ENCODE measurements around the gene PNPLA1.

Gene PNPLA1

GRCh38 chr6:36331381-36331780, 61.5 kb downstream of the PNPLA1 start:
- CTCF ChIA-PET = no interaction called here
- POLR2A ChIA-PET = interaction anchor here (1.5 kb wide), 1 partner anchor 9 kb away, joined by 5 read pairs; no protein-coding TSS in a partner anchor
- DNase-seq (ENCODE audit: extremely low spot score) = no peak
- TF ChIP-seq LEF1 (IDR thresholded peaks at IDR 0.05; ENCODE audit: borderline replicate concordance) (no peak), NFRKB (IDR thresholded peaks at IDR 0.05) (no peak), BHLHE40 (IDR thresholded peaks at IDR 0.05; ENCODE audit: borderline replicate concordance) (no peak), CTBP1 (IDR thresholded peaks at IDR 0.05; ENCODE audit: borderline replicate concordance) (no peak), ELF4 (IDR thresholded peaks at IDR 0.05) (no peak), ZNF384 (IDR thresholded peaks at IDR 0.05) (no peak), TARDBP (IDR thresholded peaks at IDR 0.05) (no peak), ARNT (IDR thresholded peaks at IDR 0.05) (no peak), HDGF (IDR thresholded peaks at IDR 0.05; ENCODE audit: borderline replicate concordance) (no peak), SUZ12 (IDR thresholded peaks at IDR 0.05) (no peak), L3MBTL2 (conservative IDR thresholded peaks at IDR 0.05) (no peak), FOXM1 (IDR thresholded peaks at IDR 0.05; ENCODE audit: borderline replicate concordance) (no peak)
- TF ChIP-seq, protein P1, sequence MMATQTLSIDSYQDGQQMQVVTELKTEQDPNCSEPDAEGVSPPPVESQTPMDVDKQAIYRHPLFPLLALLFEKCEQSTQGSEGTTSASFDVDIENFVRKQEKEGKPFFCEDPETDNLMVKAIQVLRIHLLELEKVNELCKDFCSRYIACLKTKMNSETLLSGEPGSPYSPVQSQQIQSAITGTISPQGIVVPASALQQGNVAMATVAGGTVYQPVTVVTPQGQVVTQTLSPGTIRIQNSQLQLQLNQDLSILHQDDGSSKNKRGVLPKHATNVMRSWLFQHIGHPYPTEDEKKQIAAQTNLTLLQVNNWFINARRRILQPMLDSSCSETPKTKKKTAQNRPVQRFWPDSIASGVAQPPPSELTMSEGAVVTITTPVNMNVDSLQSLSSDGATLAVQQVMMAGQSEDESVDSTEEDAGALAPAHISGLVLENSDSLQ (IDR thresholded peaks at IDR 0.05) = no peak

DNA sequence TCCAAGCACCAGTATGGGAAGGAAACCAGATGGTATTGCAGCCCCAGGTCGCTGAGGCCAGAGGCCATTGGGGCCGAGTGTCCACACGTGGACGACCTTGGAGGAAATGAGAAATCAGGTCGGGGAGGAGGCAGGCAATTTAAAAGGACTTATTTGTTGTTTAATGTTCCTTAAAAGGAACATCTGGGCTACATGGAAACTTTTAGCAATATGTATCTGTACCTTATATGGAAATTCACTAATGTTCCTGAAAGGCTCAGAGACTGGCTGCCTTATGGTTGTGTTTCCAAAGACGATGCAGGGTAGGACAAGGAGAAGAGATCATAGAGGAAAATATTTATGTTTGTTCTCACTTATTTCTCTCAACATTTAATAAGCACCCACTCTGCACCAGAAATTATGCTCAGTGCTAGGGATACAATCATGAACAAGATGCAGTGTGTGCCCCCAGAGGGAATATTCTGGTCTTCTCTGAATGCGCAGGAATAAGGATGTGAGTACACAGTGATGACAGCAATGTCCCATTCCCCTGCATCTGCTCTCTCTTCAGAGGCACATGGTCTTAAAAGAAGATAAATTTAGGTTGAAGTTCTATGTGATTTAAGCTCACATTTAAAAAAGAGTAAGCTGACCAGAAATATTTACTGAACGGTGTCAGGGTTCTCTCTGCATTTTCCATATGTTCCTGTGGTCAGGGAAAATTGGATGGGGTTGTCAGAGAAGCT, 63.5 kb downstream of the PNPLA1 start:
- TF ChIP-seq ELF4 (IDR thresholded peaks at IDR 0.05) (no peak), LEF1 (IDR thresholded peaks at IDR 0.05; ENCODE audit: borderline replicate concordance) (no peak), ZNF384 (IDR thresholded peaks at IDR 0.05) (no peak), BHLHE40 (IDR thresholded peaks at IDR 0.05; ENCODE audit: borderline replicate concordance) (no peak), FOXA1 (IDR thresholded peaks at IDR 0.05) (no peak), CTBP1 (IDR thresholded peaks at IDR 0.05; ENCODE audit: borderline replicate concordance) (no peak), ARNT (IDR thresholded peaks at IDR 0.05) (no peak), TARDBP (IDR thresholded peaks at IDR 0.05) (no peak), FOXM1 (IDR thresholded peaks at IDR 0.05; ENCODE audit: borderline replicate concordance) (no peak), HDGF (IDR thresholded peaks at IDR 0.05; ENCODE audit: borderline replicate concordance) (no peak), NFRKB (IDR thresholded peaks at IDR 0.05) (no peak), L3MBTL2 (conservative IDR thresholded peaks at IDR 0.05) (no peak), SUZ12 (IDR thresholded peaks at IDR 0.05) (no peak), SP1 (IDR thresholded peaks at IDR 0.05) (no peak)
- TF ChIP-seq, protein P1 (IDR thresholded peaks at IDR 0.05) = no peak
- POLR2A ChIA-PET = interaction anchor here (1.3 kb wide), 1 partner anchor 13 kb away, joined by 5 read pairs; no protein-coding TSS in a partner anchor
- no peak for DNase-seq (ENCODE audit: extremely low spot score)
- CTCF ChIA-PET = interaction anchor here (1.1 kb wide), 1 partner anchor 13 kb away, joined by 4 read pairs; no protein-coding TSS in a partner anchor

DNA sequence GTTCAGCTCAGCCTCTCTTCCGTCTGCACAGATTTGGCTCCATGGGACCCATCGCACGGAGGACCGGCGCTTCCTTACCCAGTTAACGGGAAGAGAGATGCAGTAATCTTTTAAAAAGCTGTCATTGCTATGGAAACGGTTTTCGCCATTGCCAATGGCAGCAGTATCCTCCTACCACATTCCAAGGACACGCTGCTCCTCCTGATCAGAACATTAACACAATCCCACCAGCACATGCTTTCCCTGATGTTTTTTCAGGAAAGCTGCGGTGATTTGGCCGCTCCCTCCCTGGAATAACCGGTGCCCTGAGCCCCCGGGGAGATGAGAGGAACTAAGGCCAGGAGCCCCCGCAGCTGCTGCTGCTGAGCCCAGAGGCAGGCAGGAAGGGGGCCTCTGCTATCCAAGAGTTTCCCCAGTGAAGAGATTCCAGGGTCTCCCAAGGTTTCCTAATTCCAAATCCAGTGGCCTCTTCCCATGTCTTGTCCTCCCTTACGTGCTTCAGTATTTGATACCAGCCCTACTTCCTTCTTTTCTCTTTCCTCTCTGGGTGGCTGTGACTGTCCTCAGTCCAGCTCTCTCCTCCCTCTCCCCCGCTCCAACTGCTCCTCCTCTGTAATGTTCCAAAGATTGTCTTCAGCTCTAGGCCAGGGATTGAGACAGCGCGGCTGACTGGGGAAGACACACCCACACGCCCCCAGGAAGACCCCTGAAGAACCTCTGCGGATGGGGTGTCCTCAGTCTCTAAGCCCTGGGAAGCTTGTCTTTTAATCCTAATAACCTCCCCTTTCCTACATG, 64.3 kb downstream of the PNPLA1 start:
- DNase-seq (ENCODE audit: extremely low spot score) = no peak
- CTCF ChIA-PET = interaction anchor here (0.5 to 1.1 kb wide), 5 partner anchors 14 to 245 kb away, joined by 3 to 7 read pairs (median 6); no protein-coding TSS in a partner anchor
- TF ChIP-seq, protein P1 (IDR thresholded peaks at IDR 0.05) = no peak
- no peak for TF ChIP-seq BHLHE40 (IDR thresholded peaks at IDR 0.05; ENCODE audit: borderline replicate concordance)
- no peak for TF ChIP-seq SUZ12 (IDR thresholded peaks at IDR 0.05)
- no peak for TF ChIP-seq HDGF (IDR thresholded peaks at IDR 0.05; ENCODE audit: borderline replicate concordance)
- TF ChIP-seq LEF1 (IDR thresholded peaks at IDR 0.05; ENCODE audit: borderline replicate concordance) = no peak
- no peak for TF ChIP-seq TARDBP (IDR thresholded peaks at IDR 0.05)
- TF ChIP-seq CTBP1 (IDR thresholded peaks at IDR 0.05; ENCODE audit: borderline replicate concordance) = no peak
- TF ChIP-seq FOXK2 (IDR thresholded peaks at IDR 0.05) = no peak
- no peak for TF ChIP-seq ELF4 (IDR thresholded peaks at IDR 0.05)
- no peak for TF ChIP-seq FOXM1 (IDR thresholded peaks at IDR 0.05; ENCODE audit: borderline replicate concordance)
- TF ChIP-seq ZNF384 (IDR thresholded peaks at IDR 0.05) = no peak
- TF ChIP-seq SP1 (IDR thresholded peaks at IDR 0.05) = no peak
- TF ChIP-seq L3MBTL2 (conservative IDR thresholded peaks at IDR 0.05) = no peak
- TF ChIP-seq NFRKB (IDR thresholded peaks at IDR 0.05) = no peak
- no peak for TF ChIP-seq FOXA1 (IDR thresholded peaks at IDR 0.05)
- no peak for TF ChIP-seq ARNT (IDR thresholded peaks at IDR 0.05)
- POLR2A ChIA-PET = interaction anchor here (1.3 kb wide), 1 partner anchor 13 kb away, joined by 5 read pairs; no protein-coding TSS in a partner anchor

- ChIA-PET CTCF (interaction anchor here (0.6 to 1.1 kb wide), 3 partner anchors 19 to 246 kb away, joined by 3 to 7 read pairs (median 6); no protein-coding TSS in a partner anchor), POLR2A (no interaction called here)
- DNase-seq (ENCODE audit: extremely low spot score) = no peak
- TF ChIP-seq LEF1 (IDR thresholded peaks at IDR 0.05; ENCODE audit: borderline replicate concordance) = no peak
- TF ChIP-seq ELF4 (IDR thresholded peaks at IDR 0.05) = no peak
- TF ChIP-seq L3MBTL2 (conservative IDR thresholded peaks at IDR 0.05) = no peak
- no peak for TF ChIP-seq ZNF384 (IDR thresholded peaks at IDR 0.05)
- TF ChIP-seq ARNT (IDR thresholded peaks at IDR 0.05) = no peak
Measured at GRCh38 chr6:36334832-36335459, 65.1 kb downstream of the PNPLA1 start.
